ENCODE results near the gene SPON1. TPM values are rescaled to one million over a fixed set of nuclear protein-coding genes. Genes with fewer than 3 reads are reported as not detected.
"Not testable (repeated sequence)": the region's sequence is repeated elsewhere in the genome, so short reads cannot be mapped to it uniquely, and the experiment has no call there.

SPON1 gene
- total and polyA plus RNA-seq, 11 donors: 1.6 to 20.0 (median 6.8) TPM

GRCh38 chr11:14089690-14090462 is 127.4 kb downstream of the SPON1 start:
- Histone ChIP-seq H3K27ac (no peak overlapping the region), H3K4me3 (no peak overlapping the region), H3K9me3 (no peaks in the 10 kb centered on the region), H3K4me1 (no peaks in the 10 kb centered on the region), H3K27me3 (peaks cover 0 to 9% (median 0%) of the 10 kb centered on the region in 9 donors), H3K36me3 (no peaks in the 10 kb centered on the region)
- ATAC-seq (peak in 3 of 4 donors; percentile 50 to 95 (median 75)), DNase-seq (peak in 2 of 5 donors; percentile 48 to 66)
- intact Hi-C loops (cut with DNase I): loop anchor here in 1 of 10 donors (10.0 kb wide), 1 partner anchor 135 kb away; no protein-coding TSS in a partner anchor
- TF ChIP-seq POLR2A (IDR thresholded peaks at IDR 0.05) (no peak), CTCF (IDR thresholded peaks at IDR 0.05) (no peak)
- WGBS, 4 donors: 69 to 80% (median 75%) methylated on average over 15 to 17 of the region's 17 CpGs

- H3K27me3 ChIP-seq; intact Hi-C loops (cut with DNase I); H3K27ac ChIP-seq; H3K4me1 ChIP-seq; ATAC-seq; H3K9me3 ChIP-seq; DNase-seq; H3K36me3 ChIP-seq; H3K4me3 ChIP-seq: not testable (repeated sequence)
- 67 to 86% (median 79%) methylated on average over 5 to 9 of the region's 9 CpGs for WGBS, 4 donors
Observed at GRCh38 chr11:14090631-14091030, 128.1 kb downstream of the SPON1 start.

- no peak overlapping the region for H3K4me3 ChIP-seq
- ATAC-seq (no peak), DNase-seq (no peak)
- no peaks in the 10 kb centered on the region for H3K36me3 ChIP-seq
- intact Hi-C loops (cut with DNase I): no loop called here
- no peaks in the 10 kb centered on the region for H3K4me1 ChIP-seq
- no peak overlapping the region for H3K27ac ChIP-seq
- no peaks in the 10 kb centered on the region for H3K9me3 ChIP-seq
- 0 to 95% methylated on average over 1 of the region's 1 CpG; no CpG with 5 or more reads in 2 of the 4 donors for WGBS, 4 donors
- H3K27me3 ChIP-seq: peaks cover 0 to 4% (median 0%) of the 10 kb centered on the region in 9 donors
- TF ChIP-seq POLR2A (IDR thresholded peaks at IDR 0.05) (no peak), CTCF (IDR thresholded peaks at IDR 0.05) (no peak)
Observed at GRCh38 chr11:14093065-14093464, 130.5 kb downstream of the SPON1 start.

- Histone ChIP-seq H3K9me3 (no peaks in the 10 kb centered on the region), H3K4me3 (no peak overlapping the region), H3K36me3 (no peaks in the 10 kb centered on the region), H3K4me1 (no peaks in the 10 kb centered on the region), H3K27ac (no peak overlapping the region), H3K27me3 (peaks cover 0 to under 1% (median 0%) of the 10 kb centered on the region in 9 donors)
- DNase-seq (no peak), ATAC-seq (peak in 1 of 4 donors; percentile 18)
- intact Hi-C loops (cut with DNase I): no loop called here
- 82 to 95% (median 92%) methylated on average over 3 of the region's 3 CpGs for WGBS, 4 donors
- TF ChIP-seq POLR2A (IDR thresholded peaks at IDR 0.05): no peak
- no peak for TF ChIP-seq CTCF (IDR thresholded peaks at IDR 0.05)
Observed at GRCh38 chr11:14094481-14095037, 132.0 kb downstream of the SPON1 start.

All from heart left ventricle (tissue), 16 donors.